Stimulated activated effector memory CD8-positive, alpha-beta T cell treated with anti-CD3 and anti-CD28 coated beads, Interleukin-12 subunit alpha, Interleukin-12 subunit beta, amount 100 ng/mL, for 72 hours (primary cell): Measurements from ENCODE around the gene CRB1.

ENCODE experiments used
- ATAC-seq: fragments of 150-1000 bp; cut with Tn5 transposase; 2 replicates; pipeline ENCODE4 v1.10.0; 2021
- DNase-seq, 2 donors: peaks; one replicate each; pipeline ENCODE4 v3.0.0; 2021 to 2022; ENCODE audit warnings: low spot score in 2 of 2
- H3K27ac Mint-ChIP-seq: one replicate; pipeline ENCODE4 v1.8.0; 2022; ENCODE audit warnings: mild to moderate bottlenecking, mixed read lengths
- H3K36me3 Mint-ChIP-seq: one replicate; pipeline ENCODE4 v1.8.0; 2022; ENCODE audit warnings: mild to moderate bottlenecking, mixed read lengths
- H3K4me1 Mint-ChIP-seq: one replicate; pipeline ENCODE4 v1.8.0; 2022; ENCODE audit warnings: mixed read lengths
- H3K4me3 Mint-ChIP-seq: one replicate; pipeline ENCODE4 v1.8.0; 2022; ENCODE audit warnings: mild to moderate bottlenecking, mixed read lengths
- H3K9me3 Mint-ChIP-seq: one replicate; pipeline ENCODE4 v1.8.0; 2022; ENCODE audit warnings: mixed read lengths

CRB1 gene

GRCh38 chr1:197314682-197315081 is 46.6 kb downstream of the CRB1 start:
- Mint-ChIP-seq H3K4me3 (no peak overlapping the region), H3K4me1 (no peaks in the 10 kb centered on the region), H3K27ac (no peak overlapping the region), H3K9me3 (no peaks in the 10 kb centered on the region), H3K36me3 (no peaks in the 10 kb centered on the region)
- no peak for ATAC-seq
- DNase-seq = no peak

- Mint-ChIP-seq H3K4me3 (no peak overlapping the region), H3K27ac (no peak overlapping the region)
- no peak for ATAC-seq
These were observed 51.6 kb downstream of the CRB1 start for GRCh38 chr1:197319631-197320030.

GRCh38 chr1:197320991-197321531 is 53.0 kb downstream of the CRB1 start:
- DNase-seq (no peak), ATAC-seq (no peak)
- Mint-ChIP-seq H3K9me3 (no peaks in the 10 kb centered on the region), H3K4me3 (no peak overlapping the region), H3K36me3 (no peaks in the 10 kb centered on the region), H3K27ac (no peak overlapping the region), H3K4me1 (no peaks in the 10 kb centered on the region)

More at GRCh38 chr1:197319631-197320030, 51.6 kb downstream of the CRB1 start:
- Mint-ChIP-seq H3K36me3 (no peaks in the 10 kb centered on the region), H3K9me3 (no peaks in the 10 kb centered on the region), H3K4me1 (no peaks in the 10 kb centered on the region)
- no peak for DNase-seq

GRCh38 chr1:197321811-197322210 is 53.8 kb downstream of the CRB1 start:
- no peak for DNase-seq
- Mint-ChIP-seq H3K27ac (no peak overlapping the region), H3K36me3 (no peaks in the 10 kb centered on the region), H3K4me1 (no peaks in the 10 kb centered on the region), H3K9me3 (no peaks in the 10 kb centered on the region), H3K4me3 (no peak overlapping the region)
- no peak for ATAC-seq

GRCh38 chr1:197327776-197328364 is 59.8 kb downstream of the CRB1 start:
- H3K9me3 Mint-ChIP-seq = no peaks in the 10 kb centered on the region
- no peak for DNase-seq
- no peaks in the 10 kb centered on the region for H3K36me3 Mint-ChIP-seq
- H3K4me3 Mint-ChIP-seq = no peak overlapping the region
- H3K27ac Mint-ChIP-seq = no peak overlapping the region
- H3K4me1 Mint-ChIP-seq = no peaks in the 10 kb centered on the region
- ATAC-seq = no peak

- Mint-ChIP-seq H3K4me3 (no peak overlapping the region), H3K9me3 (no peaks in the 10 kb centered on the region), H3K4me1 (no peaks in the 10 kb centered on the region), H3K27ac (no peak overlapping the region), H3K36me3 (no peaks in the 10 kb centered on the region)
- ATAC-seq = no peak
- no peak for DNase-seq
These were observed 62.2 kb downstream of the CRB1 start for GRCh38 chr1:197330213-197330612.

- Mint-ChIP-seq H3K27ac (no peak overlapping the region), H3K36me3 (no peaks in the 10 kb centered on the region), H3K4me1 (no peaks in the 10 kb centered on the region), H3K9me3 (no peaks in the 10 kb centered on the region), H3K4me3 (no peak overlapping the region)
- ATAC-seq (no peak), DNase-seq (no peak)
These were observed 63.5 kb downstream of the CRB1 start for GRCh38 chr1:197331565-197331964.

GRCh38 chr1:197333041-197333440 is 65.0 kb downstream of the CRB1 start:
- Mint-ChIP-seq H3K4me1 (no peaks in the 10 kb centered on the region), H3K9me3 (no peaks in the 10 kb centered on the region), H3K36me3 (no peaks in the 10 kb centered on the region), H3K4me3 (no peak overlapping the region), H3K27ac (no peak overlapping the region)
- ATAC-seq (no peak), DNase-seq (no peak)

GRCh38 chr1:197336571-197336970 is 68.5 kb downstream of the CRB1 start:
- no peaks in the 10 kb centered on the region for H3K36me3 Mint-ChIP-seq
- no peak overlapping the region for H3K27ac Mint-ChIP-seq
- H3K4me3 Mint-ChIP-seq = no peak overlapping the region
- no peak for DNase-seq
- no peaks in the 10 kb centered on the region for H3K9me3 Mint-ChIP-seq
- ATAC-seq = no peak
- H3K4me1 Mint-ChIP-seq = no peaks in the 10 kb centered on the region

- ATAC-seq (no peak), DNase-seq (no peak)
- Mint-ChIP-seq H3K4me1 (no peaks in the 10 kb centered on the region), H3K4me3 (no peak overlapping the region), H3K9me3 (no peaks in the 10 kb centered on the region), H3K27ac (no peak overlapping the region), H3K36me3 (no peaks in the 10 kb centered on the region)
These were observed 71.3 kb downstream of the CRB1 start for GRCh38 chr1:197339106-197340060.

- no peak for ATAC-seq
- no peak overlapping the region for H3K4me3 Mint-ChIP-seq
- DNase-seq = no peak
These were observed 73.6 kb downstream of the CRB1 start for GRCh38 chr1:197341626-197342025.

GRCh38 chr1:197342044-197342565 is 74.1 kb downstream of the CRB1 start:
- no peak overlapping the region for H3K4me3 Mint-ChIP-seq
- H3K36me3 Mint-ChIP-seq = no peaks in the 10 kb centered on the region
- no peaks in the 10 kb centered on the region for H3K4me1 Mint-ChIP-seq
- DNase-seq (no peak), ATAC-seq (no peak)
- H3K9me3 Mint-ChIP-seq = no peaks in the 10 kb centered on the region
- H3K27ac Mint-ChIP-seq = no peak overlapping the region

More at GRCh38 chr1:197341626-197342025, 73.6 kb downstream of the CRB1 start:
- Mint-ChIP-seq H3K27ac (no peak overlapping the region), H3K36me3 (no peaks in the 10 kb centered on the region), H3K9me3 (no peaks in the 10 kb centered on the region), H3K4me1 (no peaks in the 10 kb centered on the region)

- H3K4me3 Mint-ChIP-seq = no peak overlapping the region
- no peaks in the 10 kb centered on the region for H3K9me3 Mint-ChIP-seq
- DNase-seq = no peak
- no peak for ATAC-seq
- H3K27ac Mint-ChIP-seq = no peak overlapping the region
- H3K4me1 Mint-ChIP-seq = no peaks in the 10 kb centered on the region
- no peaks in the 10 kb centered on the region for H3K36me3 Mint-ChIP-seq
These were observed 74.6 kb downstream of the CRB1 start for GRCh38 chr1:197342669-197343068.

- DNase-seq (no peak), ATAC-seq (no peak)
- H3K9me3 Mint-ChIP-seq = no peaks in the 10 kb centered on the region
- no peaks in the 10 kb centered on the region for H3K36me3 Mint-ChIP-seq
- no peak overlapping the region for H3K4me3 Mint-ChIP-seq
- H3K4me1 Mint-ChIP-seq = no peaks in the 10 kb centered on the region
- no peak overlapping the region for H3K27ac Mint-ChIP-seq
These were observed 75.7 kb downstream of the CRB1 start for GRCh38 chr1:197343663-197344273.

GRCh38 chr1:197351821-197352440 is 83.9 kb downstream of the CRB1 start:
- Mint-ChIP-seq H3K4me1 (no peaks in the 10 kb centered on the region), H3K27ac (no peak overlapping the region), H3K36me3 (no peaks in the 10 kb centered on the region), H3K9me3 (no peaks in the 10 kb centered on the region), H3K4me3 (no peak overlapping the region)
- DNase-seq (no peak), ATAC-seq (no peak)
